NCI-H146 (cell line): ENCODE results near the gene TBC1D14.

Source experiments
- DNase-seq: peaks from one replicate; lab custom pipeline; 2025; lab: John Stamatoyannopoulos, UW

TBC1D14 gene

DNA sequence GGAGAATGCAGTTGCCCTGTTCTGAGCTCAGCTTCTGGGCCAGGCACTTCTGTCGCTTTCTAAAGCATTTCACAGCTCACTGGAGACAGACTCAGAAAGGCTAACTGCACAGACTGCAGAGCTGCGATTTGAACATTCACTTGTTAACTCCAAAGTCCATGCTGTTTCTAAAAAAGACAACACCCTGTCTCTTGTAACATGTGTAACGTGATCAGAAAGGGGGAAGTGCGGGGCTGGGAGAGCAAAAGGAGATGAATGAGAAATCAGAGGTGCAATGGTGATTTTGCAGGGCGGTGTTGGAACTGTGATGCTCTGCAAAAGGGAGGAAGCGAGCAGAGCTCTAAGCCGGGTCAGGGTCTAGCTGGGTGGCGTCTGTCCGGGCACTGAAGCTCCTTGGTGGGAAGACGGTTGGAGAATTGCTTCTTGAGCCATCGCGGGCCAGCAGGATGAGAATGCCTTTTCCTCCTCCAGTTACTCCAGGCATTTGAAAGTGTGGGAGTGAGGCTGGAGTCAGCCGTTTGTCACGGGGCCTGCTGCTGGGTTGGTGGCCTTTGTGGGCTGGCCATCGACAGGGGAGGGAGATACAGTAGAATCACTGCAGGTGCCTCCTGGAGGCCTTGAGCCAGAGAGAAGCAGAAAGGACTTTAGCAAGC, 20.3 kb downstream of the TBC1D14 start:
- DNase-seq = no peak

DNA sequence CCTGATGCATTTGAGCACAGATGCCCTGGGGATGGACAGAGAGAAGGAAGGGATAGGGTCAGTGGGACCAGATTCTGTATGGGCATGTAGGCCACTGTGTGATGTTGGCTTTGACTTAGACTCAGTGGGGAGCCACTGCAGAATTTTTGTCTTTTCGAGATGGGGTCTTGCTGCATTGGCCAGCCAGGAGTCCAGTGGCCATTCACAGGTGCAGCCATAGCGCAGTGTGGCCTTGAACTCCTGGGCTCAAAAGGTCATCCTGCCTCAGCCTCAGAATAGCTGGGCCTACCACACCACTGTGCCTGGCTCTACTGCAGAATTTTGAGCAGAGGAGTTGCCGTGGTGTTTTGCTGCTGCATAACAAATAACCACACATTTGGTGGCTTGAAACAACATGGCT, 22.8 kb downstream of the TBC1D14 start:
- no peak for DNase-seq

DNA sequence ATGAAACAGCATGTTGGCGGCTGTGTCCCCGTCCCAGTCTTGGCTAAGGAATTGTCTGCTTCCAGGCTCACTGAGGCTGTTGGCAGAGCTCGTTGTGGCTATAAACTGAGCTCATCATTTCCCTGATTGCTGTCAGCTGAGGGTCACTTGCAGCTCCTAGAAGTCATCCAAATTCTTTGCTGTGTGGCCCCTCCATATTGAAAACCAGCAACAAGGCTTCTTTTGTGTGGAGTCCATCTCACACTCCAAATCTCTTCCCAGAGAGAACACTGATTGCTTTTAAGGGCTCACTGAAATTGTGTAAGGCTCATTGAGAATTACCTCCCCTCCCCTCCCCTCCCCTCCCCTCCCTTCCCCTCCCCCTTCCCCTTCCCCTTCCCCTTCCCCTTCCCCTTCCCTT, 23.3 kb downstream of the TBC1D14 start:
- DNase-seq = no peak

DNA sequence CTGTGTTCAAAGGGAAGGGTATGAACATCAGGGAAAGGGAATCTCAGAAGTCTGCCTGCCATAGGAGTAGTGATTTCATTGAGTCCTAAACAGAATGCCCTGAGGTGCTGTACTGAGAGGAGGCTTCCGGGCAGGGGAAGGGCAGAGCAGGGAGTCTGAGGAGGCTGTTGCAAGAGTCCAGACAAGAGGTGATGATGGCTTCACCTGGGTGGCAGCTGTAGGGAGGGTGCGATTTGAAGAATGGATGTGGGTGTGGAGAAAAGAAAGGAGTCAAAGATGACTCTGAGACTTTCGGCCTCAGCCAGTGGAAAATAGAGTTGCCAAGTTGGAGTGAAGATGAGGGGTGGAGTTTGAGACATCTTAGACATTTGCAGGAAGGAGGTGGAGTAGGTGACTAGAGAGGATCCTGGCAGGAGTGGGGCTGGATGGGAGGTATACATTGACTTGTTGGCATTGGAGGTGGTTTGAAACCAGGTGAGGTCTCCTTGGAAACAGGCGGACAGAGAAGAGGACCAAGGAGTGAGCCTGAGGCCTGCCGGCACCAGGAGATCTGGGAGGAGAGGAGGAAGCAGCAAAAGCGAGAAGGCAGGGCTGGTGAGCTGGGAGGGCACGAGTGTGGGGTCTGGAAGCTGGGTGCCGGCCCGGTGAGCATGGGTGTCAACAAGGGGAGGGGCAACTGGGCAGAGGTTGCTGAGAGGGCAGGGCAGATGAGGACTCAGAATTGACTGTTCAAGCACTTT, 24.2 kb downstream of the TBC1D14 start:
- no peak for DNase-seq

DNA sequence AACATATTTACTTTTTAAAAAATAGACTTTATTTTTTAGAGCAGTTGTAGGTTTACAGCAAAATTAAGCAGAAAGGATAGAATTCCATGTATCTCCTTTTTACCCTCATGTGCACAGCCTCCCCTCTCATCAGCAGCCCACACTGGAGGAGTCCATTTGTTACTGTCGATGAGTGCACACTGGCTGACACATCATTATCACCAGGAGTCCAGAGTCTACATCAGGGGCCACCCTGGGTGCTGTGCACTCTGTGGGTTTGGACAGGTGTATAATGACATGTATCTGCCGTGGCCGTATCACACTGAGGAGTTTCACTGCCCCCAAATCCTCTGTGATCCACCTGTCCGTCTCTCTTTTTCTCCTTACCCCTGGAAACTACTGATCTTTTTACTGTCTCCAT, 26.3 kb downstream of the TBC1D14 start:
- DNase-seq = peak; percentile 14

DNA sequence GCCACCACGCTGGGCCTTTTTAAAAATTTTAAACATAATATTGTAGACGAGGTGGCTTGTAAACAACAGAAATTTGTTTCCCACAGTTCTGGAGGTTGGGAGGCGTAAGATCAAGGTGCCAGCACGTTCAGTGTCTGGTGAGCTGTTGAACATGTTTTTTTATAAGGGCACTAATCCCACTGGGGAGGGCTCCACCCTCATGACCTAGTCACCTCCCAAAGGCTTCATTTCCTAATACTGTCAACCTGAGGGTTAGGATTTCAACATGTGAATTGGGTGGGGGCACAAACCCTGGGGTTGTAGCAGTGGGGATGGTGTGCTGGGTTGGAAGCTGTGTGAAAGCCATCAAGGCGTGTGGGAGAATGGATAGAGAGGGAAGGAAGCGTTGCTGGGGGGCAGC, 27.6 kb downstream of the TBC1D14 start:
- DNase-seq = no peak

DNA sequence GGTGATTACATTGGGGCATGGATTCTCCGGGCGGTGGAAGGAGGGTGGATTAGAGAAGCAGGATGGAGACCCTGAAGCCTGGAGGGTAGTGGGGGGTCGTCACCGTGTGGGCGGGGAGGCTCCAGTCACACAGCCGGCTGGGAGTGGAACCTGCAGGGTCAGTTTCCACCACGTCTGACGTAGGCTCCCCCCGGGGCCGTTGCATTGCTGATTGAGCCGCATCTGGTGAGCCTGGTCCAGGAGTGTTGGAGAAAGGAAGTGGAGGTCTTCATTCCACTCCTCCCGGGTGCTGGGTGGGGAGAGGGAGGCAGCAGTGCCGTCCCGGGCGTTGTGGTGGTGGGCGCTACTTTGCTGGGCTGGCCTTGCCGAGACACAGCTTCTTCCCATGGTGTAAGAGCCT, 28.1 kb downstream of the TBC1D14 start:
- DNase-seq = no peak

DNA sequence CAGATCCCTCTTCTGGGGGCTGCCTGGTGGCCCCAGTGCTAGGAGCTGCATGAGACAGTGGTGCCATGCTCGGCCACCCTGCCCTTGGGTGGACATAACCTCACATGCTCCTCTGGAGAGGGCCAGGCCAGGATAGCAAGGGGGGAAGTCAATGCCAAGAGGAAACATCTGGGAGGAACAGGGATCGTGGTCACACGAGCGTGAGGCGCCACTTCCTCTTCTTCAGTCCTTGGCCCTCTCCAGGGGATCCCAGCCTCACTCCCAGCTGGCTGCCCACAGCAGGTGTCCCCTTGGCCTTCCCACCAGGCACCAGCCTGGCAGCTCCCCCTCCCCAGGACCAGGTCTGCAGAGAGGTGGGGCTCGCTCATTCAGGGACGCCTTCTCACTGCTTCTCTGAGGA, 28.6 kb downstream of the TBC1D14 start:
- peak; percentile 14 for DNase-seq

DNA sequence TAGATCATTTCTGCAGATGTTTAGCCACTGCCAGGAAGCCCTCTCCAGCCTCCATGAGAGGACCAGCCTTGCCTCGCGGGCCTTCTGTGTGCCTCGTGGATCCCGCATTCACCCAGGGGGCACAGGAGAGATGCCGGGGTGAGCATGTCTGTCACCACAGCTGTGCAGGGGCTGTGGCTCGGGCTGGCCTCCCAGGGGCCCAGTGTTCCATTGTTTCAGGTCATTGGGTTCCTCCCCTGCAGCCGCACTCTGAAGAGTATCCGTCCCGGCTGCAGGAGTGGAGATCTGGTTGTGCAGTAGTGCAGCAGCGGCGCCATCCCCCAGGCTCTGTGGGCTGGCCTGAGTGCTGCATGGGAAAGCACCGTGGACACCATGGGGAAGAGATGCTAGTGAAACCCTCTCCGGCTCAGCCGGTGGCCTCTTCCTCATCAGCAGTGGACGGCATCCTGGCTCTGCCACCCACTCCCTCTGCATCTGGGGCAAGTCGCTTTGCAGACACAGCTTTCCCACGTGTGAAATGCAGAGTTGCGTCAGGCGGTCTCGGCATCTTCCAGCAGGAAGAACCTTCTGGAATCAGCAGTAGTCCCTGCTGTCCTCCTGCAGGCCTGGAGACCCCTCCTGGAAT, 29.1 kb downstream of the TBC1D14 start:
- no peak for DNase-seq

DNA sequence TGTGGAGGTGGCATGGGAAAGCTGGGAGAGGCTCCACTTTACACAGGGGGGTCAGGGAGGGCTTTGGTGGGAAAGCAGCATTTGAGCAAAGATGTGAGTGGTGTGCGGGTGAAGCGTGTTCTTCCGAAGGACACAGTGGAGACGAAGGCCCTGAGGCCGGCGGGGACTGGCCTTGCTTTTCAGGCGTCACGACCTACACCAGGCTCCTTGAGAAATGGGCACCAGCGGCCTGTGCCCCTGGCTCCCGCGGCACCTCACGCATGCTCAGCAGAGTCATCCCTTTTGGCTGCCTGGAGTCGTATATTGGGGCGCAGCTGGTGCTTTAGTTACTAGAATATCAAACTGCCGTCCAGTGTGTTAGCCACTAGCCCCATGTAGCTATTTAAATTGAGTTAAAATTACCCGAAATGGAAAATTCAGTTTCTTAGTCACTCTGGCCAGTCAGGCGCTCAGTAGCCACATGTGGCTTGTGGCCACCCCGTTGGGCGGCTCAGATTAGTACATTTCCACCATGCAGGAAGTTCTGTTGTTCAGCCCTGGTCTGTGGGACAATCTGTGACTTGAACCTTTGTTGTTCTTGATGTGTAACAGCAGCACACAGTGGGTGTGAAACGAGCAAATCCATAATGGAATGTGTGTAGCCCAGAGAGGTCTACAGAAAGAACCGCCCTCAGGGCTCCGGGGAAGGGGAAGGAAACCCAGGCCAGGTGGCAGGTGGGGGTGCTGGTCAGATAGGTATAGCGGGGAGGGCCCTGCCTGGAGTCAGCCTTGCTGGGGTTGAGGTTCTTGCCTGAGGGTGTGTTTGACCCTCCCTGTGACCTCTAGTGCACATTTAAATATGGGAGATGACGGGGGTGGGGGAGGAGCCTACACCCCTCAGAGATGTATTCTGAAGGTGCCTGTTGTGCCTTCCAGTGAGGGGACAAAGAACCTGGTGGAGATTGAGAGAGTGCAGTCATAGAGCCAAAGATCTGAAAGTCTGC, 30.4 kb downstream of the TBC1D14 start:
- no peak for DNase-seq

DNA sequence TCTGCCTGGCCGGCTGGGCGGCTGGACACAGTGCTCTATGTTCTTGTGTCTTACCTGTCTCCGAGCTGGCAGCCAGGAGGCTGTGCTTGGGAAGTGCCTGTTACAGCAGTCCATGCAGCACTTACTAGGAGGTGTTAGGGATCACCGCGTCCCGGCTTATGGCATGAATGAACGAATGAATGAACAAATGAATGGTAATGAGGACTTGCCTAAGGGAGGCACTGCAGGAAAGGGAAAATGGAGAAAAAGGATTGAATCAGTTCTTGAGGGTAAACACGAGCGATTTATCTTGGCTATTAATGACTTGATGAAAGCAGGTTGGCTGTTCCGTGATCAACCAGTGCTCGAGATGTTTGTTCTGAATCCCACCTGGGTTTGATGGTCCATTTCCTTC, 31.1 kb downstream of the TBC1D14 start:
- no peak for DNase-seq

DNA sequence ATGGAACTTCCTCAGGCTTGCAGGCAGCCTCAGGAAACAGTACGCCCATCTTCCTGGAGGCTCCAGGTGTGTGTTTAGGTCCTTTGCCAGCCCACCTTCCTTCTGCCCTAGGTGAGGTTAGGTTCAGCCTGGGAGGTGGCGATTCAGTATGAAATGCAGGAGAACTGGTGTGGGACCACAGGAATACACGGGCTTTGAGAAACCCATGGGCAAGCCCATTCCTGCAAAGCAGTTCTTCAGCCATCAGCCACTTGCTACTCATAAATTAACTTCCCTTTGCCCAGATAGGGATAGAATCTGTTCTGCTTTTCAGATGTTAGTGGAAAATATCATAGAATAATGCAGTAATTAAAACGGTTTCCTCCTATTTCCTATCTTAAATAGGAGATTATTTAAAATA, 32.2 kb downstream of the TBC1D14 start:
- no peak for DNase-seq

DNA sequence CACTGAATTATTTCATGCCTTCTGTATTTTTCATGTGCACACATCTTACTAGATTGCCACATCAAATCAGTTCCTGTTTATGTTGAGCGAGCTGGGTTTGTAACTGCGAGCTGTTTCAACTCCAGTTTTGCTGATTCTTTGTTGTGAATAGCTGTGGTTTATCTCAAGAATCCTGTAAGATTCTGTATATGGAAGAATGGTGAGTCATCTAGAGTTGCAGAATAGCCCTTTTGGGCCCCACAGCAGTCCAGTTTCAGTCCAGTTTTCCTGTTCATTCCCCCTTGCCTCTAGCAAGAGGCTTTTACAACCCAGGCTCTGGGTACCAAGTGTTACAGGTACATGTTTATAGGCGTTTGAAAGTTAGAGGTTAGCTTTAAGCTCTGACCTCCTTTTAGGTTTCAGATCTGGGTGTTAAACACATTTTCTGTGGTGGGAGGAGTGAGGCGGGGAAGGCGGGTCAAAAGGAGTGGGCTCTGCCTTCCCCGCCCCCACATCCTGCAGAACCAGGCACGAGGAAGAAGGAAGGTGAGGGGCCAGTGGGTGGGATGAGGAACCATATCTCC, 32.7 kb downstream of the TBC1D14 start:
- no peak for DNase-seq

DNA sequence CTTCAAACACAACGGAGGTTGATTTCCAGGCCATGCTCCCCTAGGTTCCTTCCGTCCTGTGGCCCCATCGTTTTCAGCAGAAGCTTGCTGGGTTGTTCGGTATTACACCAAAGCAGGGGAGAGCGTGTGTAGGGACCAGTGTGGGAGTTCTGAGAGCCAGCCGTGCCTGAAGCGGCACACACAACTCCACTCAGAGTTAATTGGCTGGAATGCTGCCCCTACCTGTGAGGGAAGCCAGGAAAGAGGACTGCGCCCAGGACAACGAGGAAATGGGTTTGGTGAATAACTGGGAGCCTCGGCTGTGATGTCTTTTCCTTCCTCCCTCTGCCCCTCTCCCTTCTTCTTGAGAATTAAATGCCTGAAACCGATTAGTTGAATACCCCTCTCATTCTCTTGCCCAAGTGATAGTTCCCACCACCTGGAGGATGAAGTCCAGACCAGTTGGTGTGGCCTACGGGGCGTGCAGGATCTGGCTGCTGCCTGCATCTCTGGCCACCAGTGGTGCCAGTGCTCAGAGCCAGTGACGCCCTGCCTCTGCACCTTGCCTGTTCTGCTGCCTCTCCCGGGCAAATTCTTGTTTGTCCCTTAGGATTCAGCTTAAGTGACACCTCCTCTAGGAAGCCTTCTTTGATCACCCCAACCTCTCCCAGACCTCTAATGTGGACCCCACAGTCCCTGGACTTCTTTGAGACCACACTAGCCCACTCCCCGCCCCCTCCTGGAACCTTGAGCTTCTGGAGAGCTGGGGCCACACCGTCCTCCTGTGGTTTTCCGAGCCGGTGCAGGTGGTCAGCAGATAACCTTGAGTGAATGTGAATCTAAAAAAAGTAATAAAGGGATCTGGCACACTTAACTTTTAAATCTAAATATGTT, 33.6 kb downstream of the TBC1D14 start:
- no peak for DNase-seq

DNA sequence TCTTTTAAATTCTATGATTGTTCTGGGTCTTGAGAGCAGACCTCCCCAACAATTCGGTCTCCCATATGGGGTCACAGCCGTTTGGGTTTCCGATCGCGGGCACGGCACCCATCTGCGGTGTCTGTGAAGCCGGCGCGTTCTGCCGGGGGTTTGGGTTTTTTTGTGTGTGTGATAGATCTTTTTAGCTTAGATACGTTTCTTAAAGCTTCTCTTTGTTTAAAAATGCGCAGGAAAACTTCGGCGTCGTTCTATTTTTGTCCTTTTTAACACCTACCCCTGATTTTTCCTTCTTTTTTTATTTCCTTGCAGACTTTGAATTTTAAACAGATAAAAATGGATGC, 34.2 kb downstream of the TBC1D14 start:
- DNase-seq = no peak

DNA sequence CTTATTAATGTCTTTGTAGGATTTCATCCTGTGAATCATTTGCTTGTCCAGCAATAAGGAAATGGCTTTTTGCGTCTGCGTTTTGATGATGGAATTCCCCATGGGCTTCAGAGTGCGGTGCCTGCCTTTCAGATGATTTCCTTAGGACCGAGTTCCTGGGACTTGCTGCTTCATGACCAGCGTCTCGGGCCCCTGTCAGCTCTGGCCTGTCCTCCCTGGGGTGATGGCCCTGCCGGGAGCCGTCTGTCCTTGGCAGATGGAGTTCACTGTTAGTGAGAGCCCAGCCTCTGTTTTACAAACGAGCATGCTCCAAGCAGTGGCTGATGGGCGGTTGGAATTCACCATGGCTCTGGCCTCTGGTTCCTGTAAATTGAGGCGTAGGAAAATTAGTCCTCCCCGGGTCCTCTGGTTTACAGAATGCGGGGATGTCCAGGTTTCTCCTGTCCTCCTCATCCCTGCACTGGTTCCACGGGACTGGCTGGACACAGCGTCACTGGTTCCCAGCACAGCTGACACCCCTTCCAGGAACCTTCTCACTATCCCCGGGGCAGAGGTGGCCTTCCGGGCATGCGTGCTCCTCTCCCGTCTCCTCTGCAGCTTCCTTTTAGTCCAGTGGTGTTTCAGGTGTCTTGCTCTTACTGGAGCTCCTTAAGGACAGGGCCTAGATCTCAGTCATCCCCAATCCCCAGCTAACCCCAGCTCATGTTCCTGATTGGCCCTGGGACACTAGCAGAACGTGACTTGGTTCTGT, 34.9 kb downstream of the TBC1D14 start:
- DNase-seq = no peak

DNA sequence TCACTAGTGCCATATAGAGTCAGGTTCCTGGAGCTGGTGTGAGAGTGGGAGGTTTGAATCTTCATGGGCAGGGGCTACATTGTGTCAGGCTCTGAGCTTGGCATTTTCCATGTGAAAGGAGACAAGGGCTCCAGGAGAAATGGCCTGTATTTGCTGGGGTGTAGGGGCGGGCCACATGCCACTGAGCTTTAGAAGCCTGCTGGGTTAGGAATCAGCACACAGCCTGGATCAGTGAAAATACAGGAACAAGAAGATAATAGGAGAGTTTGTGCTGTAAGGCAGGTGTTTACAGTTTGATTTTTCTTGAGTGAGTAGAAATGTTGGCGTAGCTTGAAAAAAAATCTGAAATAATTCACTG, 35.4 kb downstream of the TBC1D14 start:
- no peak for DNase-seq

DNA sequence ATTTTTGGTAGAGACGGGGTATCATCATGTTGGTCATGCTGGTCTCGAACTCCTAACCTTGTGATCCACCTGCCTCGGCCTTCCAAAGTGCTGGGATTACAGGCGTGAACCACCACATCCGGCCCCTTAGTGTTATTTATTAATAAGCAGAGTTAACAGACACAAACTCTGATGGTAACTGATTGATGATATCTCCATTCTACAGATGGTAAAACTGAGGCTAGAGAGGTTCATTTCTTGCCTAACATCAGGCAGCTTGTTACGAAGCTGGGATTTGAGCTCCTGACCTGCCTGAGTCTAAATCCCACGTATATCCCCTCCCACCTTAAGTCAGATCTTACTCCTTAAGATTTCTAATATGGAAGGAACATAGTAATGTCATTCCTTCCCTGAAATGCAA, 36.9 kb downstream of the TBC1D14 start:
- DNase-seq = no peak

DNA sequence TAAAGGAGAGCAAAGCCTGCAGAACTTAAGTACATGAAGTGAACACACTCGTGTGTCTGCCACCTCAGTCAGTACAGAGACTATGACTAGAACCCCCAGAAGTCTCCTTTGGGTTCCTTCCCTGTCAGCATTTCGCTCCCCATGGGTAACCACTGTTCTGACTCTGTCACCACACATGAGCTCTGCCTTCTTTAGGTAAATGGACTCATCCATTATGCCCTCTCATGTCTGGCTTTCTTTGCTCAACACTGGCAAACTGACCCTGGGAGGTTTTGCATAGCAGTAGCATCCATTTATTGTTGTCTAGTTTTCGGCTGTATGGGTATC, 38.5 kb downstream of the TBC1D14 start:
- no peak for DNase-seq

DNA sequence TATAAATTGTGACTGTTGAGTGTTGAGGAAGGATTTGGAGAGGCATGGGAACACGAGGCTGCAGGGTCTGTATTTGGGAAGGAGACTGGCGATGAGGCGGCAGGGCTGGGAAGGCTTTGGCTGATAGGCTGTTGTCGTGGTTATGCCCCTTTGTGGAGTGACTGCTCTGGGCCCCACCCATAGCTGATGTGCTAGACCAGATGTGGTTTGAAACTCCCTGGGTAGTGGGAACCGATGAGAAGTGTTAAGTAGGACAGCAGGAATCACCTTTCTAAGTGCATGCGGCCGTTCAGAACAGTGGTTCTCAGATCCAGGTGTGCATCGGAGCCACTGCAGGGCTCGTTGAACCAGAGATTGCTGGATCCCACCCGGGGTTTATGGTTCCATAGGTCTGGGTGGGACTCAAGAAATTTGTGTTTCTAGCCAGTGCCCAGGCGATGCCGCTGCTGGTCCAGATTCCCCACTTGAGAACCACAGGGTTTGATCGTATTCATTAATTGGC, 42.3 kb downstream of the TBC1D14 start:
- no peak for DNase-seq
